Heart left ventricle (tissue), 13 donors: ENCODE data around the gene ZNF23.

Experiments used
- POLR2A ChIP-seq, 2 donors: fragments of 450-650 bp; IDR thresholded peaks; one replicate each; pipeline ENCODE4 v1.6.1; 2017; ENCODE audit warnings: antibody characterized with exemption in 2 of 2, mild to moderate bottlenecking in 2 of 2, moderate library complexity in 2 of 2
- TF ChIP-seq, protein P1 (sequence below), 12 donors: fragments of 200-600 bp; sonication (generic) in 4 of 12; IDR thresholded peaks; one replicate each; pipeline versions ENCODE4 v1.5.0 to v1.8.0; 2018 to 2022; ENCODE audit warnings: antibody characterized with exemption in 12 of 12, mild to moderate bottlenecking in 5 of 12
- donor health status: ischemic (EF 13 %, LVEDD 7.1; RV severe dilation, severe dysfunction).
- donor health status: DM: no; HTN: yes; CAD: no.
- donor health status: DM: no; HTN: no; CAD: no.
- donor health status: ischemic (EF 25% LVEDD 6.9; RV normal size, moderate dysfunction).
- donor health status: ischemic (EF 25% LVEDD 5.7; RV mildly dilated, moderate dysfunction).
- donor health status: ischemic (EF 35%, LVEDD 5.7; RV mildly dilated, moderate dysfunction).
- donor health status: nonischemic (EF 11% LVEDD 7.7; RV severe dilation, severe dysfunction).
- donor health status: DM: yes; HTN: yes; CAD: no.
- donor health status: PGD.
- donor health status: ischemic (EF 29% LVEDD 5.4; RV normal size, mild dysfunction).
- donor health status: nonischemic (EF 23%, LVEDD 6.1; RV moderate dilation, normal function).

GRCh38 chr16:71482569-71482968 is 20.5 kb upstream of the ZNF23 start:
- no peak for TF ChIP-seq POLR2A (IDR thresholded peaks at IDR 0.05)
- TF ChIP-seq, protein P1, sequence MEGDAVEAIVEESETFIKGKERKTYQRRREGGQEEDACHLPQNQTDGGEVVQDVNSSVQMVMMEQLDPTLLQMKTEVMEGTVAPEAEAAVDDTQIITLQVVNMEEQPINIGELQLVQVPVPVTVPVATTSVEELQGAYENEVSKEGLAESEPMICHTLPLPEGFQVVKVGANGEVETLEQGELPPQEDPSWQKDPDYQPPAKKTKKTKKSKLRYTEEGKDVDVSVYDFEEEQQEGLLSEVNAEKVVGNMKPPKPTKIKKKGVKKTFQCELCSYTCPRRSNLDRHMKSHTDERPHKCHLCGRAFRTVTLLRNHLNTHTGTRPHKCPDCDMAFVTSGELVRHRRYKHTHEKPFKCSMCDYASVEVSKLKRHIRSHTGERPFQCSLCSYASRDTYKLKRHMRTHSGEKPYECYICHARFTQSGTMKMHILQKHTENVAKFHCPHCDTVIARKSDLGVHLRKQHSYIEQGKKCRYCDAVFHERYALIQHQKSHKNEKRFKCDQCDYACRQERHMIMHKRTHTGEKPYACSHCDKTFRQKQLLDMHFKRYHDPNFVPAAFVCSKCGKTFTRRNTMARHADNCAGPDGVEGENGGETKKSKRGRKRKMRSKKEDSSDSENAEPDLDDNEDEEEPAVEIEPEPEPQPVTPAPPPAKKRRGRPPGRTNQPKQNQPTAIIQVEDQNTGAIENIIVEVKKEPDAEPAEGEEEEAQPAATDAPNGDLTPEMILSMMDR (IDR thresholded peaks at IDR 0.05) = no peak
